HG03469 (cell line): ENCODE results near the gene NR5A2.
"Not testable (repeated sequence)": the region's sequence is repeated elsewhere in the genome, so short reads cannot be mapped to it uniquely, and the experiment has no call there.

Experiments used
- ATAC-seq: cut with Tn5 transposase; IDR thresholded peaks from one replicate; pipeline ENCODE4 v1.9.1; 2021; ENCODE audit warnings: mild to moderate bottlenecking, moderate library complexity, moderate number of reproducible peaks; ENCODE audit not compliant: unreplicated experiment

NR5A2 gene

GRCh38 chr1:200187332-200187731, 159.8 kb downstream of the NR5A2 start:
- ATAC-seq = not testable (repeated sequence)

- no peak for ATAC-seq
Measured at GRCh38 chr1:200191993-200192392, 164.5 kb downstream of the NR5A2 start.

- no peak for ATAC-seq
Measured at GRCh38 chr1:200194477-200194876, 167.0 kb downstream of the NR5A2 start.

- ATAC-seq = no peak
Measured at GRCh38 chr1:200198236-200198635, 170.7 kb downstream of the NR5A2 start.

GRCh38 chr1:200205216-200205995, 177.9 kb downstream of the NR5A2 start:
- no peak for ATAC-seq

GRCh38 chr1:200206340-200206739, 178.8 kb downstream of the NR5A2 start:
- ATAC-seq = no peak

GRCh38 chr1:200206761-200207160, 179.3 kb downstream of the NR5A2 start:
- ATAC-seq = no peak

GRCh38 chr1:200207711-200208126, 180.2 kb downstream of the NR5A2 start:
- ATAC-seq = peak; percentile 88

GRCh38 chr1:200211157-200211556, 183.6 kb downstream of the NR5A2 start:
- no peak for ATAC-seq

GRCh38 chr1:200213392-200213791, 185.9 kb downstream of the NR5A2 start:
- no peak for ATAC-seq

GRCh38 chr1:200213921-200214320, 186.4 kb downstream of the NR5A2 start:
- no peak for ATAC-seq

- no peak for ATAC-seq
Measured at GRCh38 chr1:200215350-200215749, 187.8 kb downstream of the NR5A2 start.

GRCh38 chr1:200217703-200218102, 190.2 kb downstream of the NR5A2 start:
- no peak for ATAC-seq

GRCh38 chr1:200221614-200222282, 194.2 kb downstream of the NR5A2 start:
- no peak for ATAC-seq

GRCh38 chr1:200223207-200223606, 195.7 kb downstream of the NR5A2 start:
- no peak for ATAC-seq

- ATAC-seq = no peak
Measured at GRCh38 chr1:200223613-200224012, 196.1 kb downstream of the NR5A2 start.

GRCh38 chr1:200224315-200224714, 196.8 kb downstream of the NR5A2 start:
- no peak for ATAC-seq

- ATAC-seq = no peak
Measured at GRCh38 chr1:200226268-200226968, 198.9 kb downstream of the NR5A2 start.

- no peak for ATAC-seq
Measured at GRCh38 chr1:200226969-200227303, 199.4 kb downstream of the NR5A2 start.
